AG04450 (cell line): ENCODE data around the gene MRPL28. TPM values are rescaled to one million over a fixed set of nuclear protein-coding genes. Genes with fewer than 3 reads are reported as not detected.
"Not testable (repeated sequence)": the region's sequence is repeated elsewhere in the genome, so short reads cannot be mapped to it uniquely, and the experiment has no call there.

ENCODE experiments used
- CTCF ChIA-PET: fragments of 300-600, 350-600 bp; formaldehyde crosslinking; extraction: SDS; loops from one replicate; lab custom pipeline; 2022; ENCODE audit warnings: antibody characterized with exemption, inconsistent platforms; lab: Charles Lee
- POLR2A ChIA-PET: fragments of 350-600 bp; formaldehyde crosslinking; extraction: SDS; loops from one replicate; lab custom pipeline; 2021; ENCODE audit warnings: antibody characterized with exemption, inconsistent platforms; lab: Yijun Ruan, JAX
- DNase-seq: peaks from one replicate; pipeline ENCODE4 v3.0.0-alpha.2; 2011; ENCODE audit warnings: low read depth, low spot score
- H3K27ac ChIP-seq: one replicate; pipeline ENCODE4 v1.5.1; 2012; ENCODE audit warnings: low read depth, low read length, control low read depth
- H3K27me3 ChIP-seq: one replicate; pipeline ENCODE4 v1.6.0; 2012; ENCODE audit warnings: low read length; ENCODE audit not compliant: control insufficient read depth, insufficient read depth
- H3K4me3 ChIP-seq: 2 replicates; pipeline ENCODE4 v1.5.1; 2011; ENCODE audit warnings: mild to moderate bottlenecking, low read depth, low read length, control low read depth
- H3K9me3 ChIP-seq: 2 replicates; pipeline ENCODE4 v1.5.1; 2012; ENCODE audit warnings: low read length; ENCODE audit not compliant: control insufficient read depth, insufficient read depth
- CTCF ChIP-seq: IDR thresholded peaks from 2 replicates; pipeline ENCODE4 v1.5.1; 2011; ENCODE audit warnings: low read depth, low read length, control low read depth, inconsistent platforms
- polyA plus RNA-seq: library from polyadenylated mRNA; depleted of rRNA; stranded (reverse); fragments of >200 nt; gene quantifications from 2 replicates; pipeline ENCODE4 v1.2.3, GENCODE V29; 2011

MRPL28 gene
- polyA plus RNA-seq, 1 experiment = 144 TPM

- Histone ChIP-seq H3K27ac (no peak overlapping the region), H3K9me3 (no peaks in the 10 kb centered on the region; the same call in 1 of the 2 replicates), H3K27me3 (no peaks in the 10 kb centered on the region), H3K4me3 (no peak overlapping the region)
- ChIA-PET CTCF (no interaction called here), POLR2A (no interaction called here)
- no peak for TF ChIP-seq CTCF
- no peak for DNase-seq
Measured at GRCh38 chr16:379183-379960, 9.0 kb upstream of the MRPL28 start.

- ChIA-PET POLR2A (no interaction called here), CTCF (no interaction called here)
- no peaks in the 10 kb centered on the region; the same call in 1 of the 2 replicates for H3K9me3 ChIP-seq
- DNase-seq = no peak
- H3K27ac ChIP-seq = no peak overlapping the region
- H3K27me3 ChIP-seq = no peaks in the 10 kb centered on the region
- TF ChIP-seq CTCF = no peak
- no peak overlapping the region for H3K4me3 ChIP-seq
Measured at GRCh38 chr16:378821-379182, 8.5 kb upstream of the MRPL28 start.

- POLR2A ChIA-PET, H3K27me3 ChIP-seq, DNase-seq, CTCF ChIA-PET, H3K4me3 ChIP-seq, H3K9me3 ChIP-seq, H3K27ac ChIP-seq: not testable (repeated sequence)
Measured at GRCh38 chr16:378113-378820, 7.9 kb upstream of the MRPL28 start.

GRCh38 chr16:377419-377951, 7.1 kb upstream of the MRPL28 start:
- CTCF ChIA-PET = no interaction called here
- Histone ChIP-seq H3K27ac (no peak overlapping the region), H3K4me3 (no peak overlapping the region), H3K9me3 (no peaks in the 10 kb centered on the region; the same call in 1 of the 2 replicates), H3K27me3 (no peaks in the 10 kb centered on the region)
- POLR2A ChIA-PET = no interaction called here
- DNase-seq = no peak
- no peak for TF ChIP-seq CTCF

- H3K27me3 ChIP-seq = no peaks in the 10 kb centered on the region
- H3K27ac ChIP-seq = no peak overlapping the region
- H3K4me3 ChIP-seq = no peak overlapping the region
- CTCF ChIA-PET = no interaction called here
- DNase-seq = no peak
- no peaks in the 10 kb centered on the region; the same call in 1 of the 2 replicates for H3K9me3 ChIP-seq
- POLR2A ChIA-PET = no interaction called here
- TF ChIP-seq CTCF = no peak
Measured at GRCh38 chr16:376817-377418, 6.6 kb upstream of the MRPL28 start.
